Measurements from ENCODE around the gene AMACR.

Gene AMACR

GRCh38 chr5:33936381-33937016 lies 71.4 kb downstream of the AMACR start, which contains the start of gene RXFP3:
TSS of gene RXFP3 (plus strand) at chr5:33936386. CDS start at chr5:33936741, 355 bp downstream.
- TF ChIP-seq RAD21 (IDR thresholded peaks at IDR 0.05; ENCODE audit: low read depth) (no peak), TAF1 (IDR thresholded peaks at IDR 0.05; ENCODE audit: low read depth) (no peak), FOXM1 (IDR thresholded peaks at IDR 0.05; ENCODE audit: borderline replicate concordance, low read depth) (no peak)
